Measurements from ENCODE around the gene POLRMT.

- no peak for TF ChIP-seq CTCF (conservative IDR thresholded peaks at IDR 0.05)
- no peak for TF ChIP-seq ZFX (IDR thresholded peaks at IDR 0.05)
Observed at GRCh38 chr19:616747-617526, 16.4 kb downstream of the POLRMT start.

All from C4-2B (cell line).